Measurements from ENCODE around the gene CCHCR1. TPM values are rescaled to one million over a fixed set of nuclear protein-coding genes. Genes with fewer than 3 reads are reported as not detected.
A peak's percentile ranks its signal among the peaks of the same experiment; 100 is the strongest.
"Not testable (repeated sequence)": the region's sequence is repeated elsewhere in the genome, so short reads cannot be mapped to it uniquely, and the experiment has no call there.

CCHCR1 gene
- total RNA-seq, 1 experiment from 2014 or later, result 23.1 TPM

GRCh38 chr6:31169123-31169857 lies 11.7 kb upstream of the CCHCR1 start:
- Histone ChIP-seq H3K4me2 (ENCODE audit: low read depth, low read length, poor library complexity, severe bottlenecking) (no peak overlapping the region), H2AFZ (ENCODE audit: low read length) (no peak overlapping the region)

GRCh38 chr6:31168606-31169005 lies 11.0 kb upstream of the CCHCR1 start:
- H3K9me3 ChIP-seq (ENCODE audit: low read length), result no peaks in the 10 kb centered on the region
- H3K4me1 ChIP-seq (ENCODE audit: low read length), result peaks cover 18% of the 10 kb centered on the region
- no peak overlapping the region for H2AFZ ChIP-seq (ENCODE audit: low read length)
- no peaks in the 10 kb centered on the region for H3K27me3 ChIP-seq (ENCODE audit: low read length)
- H3K4me2 ChIP-seq (ENCODE audit: low read depth, low read length, poor library complexity, severe bottlenecking), result no peak overlapping the region
- no peak for DNase-seq
- no peaks in the 10 kb centered on the region for H3K9me2 ChIP-seq (replicated peaks; ENCODE audit: insufficient read depth, low read length)
- H3K79me2 ChIP-seq (ENCODE audit: low read length), result no peaks in the 10 kb centered on the region
- no peaks in the 10 kb centered on the region for H3K36me3 ChIP-seq (ENCODE audit: insufficient read depth, low read length)
- H3K27ac ChIP-seq (ENCODE audit: low read length), result no peak overlapping the region
- no peak overlapping the region for H3K9ac ChIP-seq (ENCODE audit: low read length)
- peaks cover under 1% of the 10 kb centered on the region; the same call in 1 of the 2 replicates for H4K20me1 ChIP-seq (ENCODE audit: insufficient read depth, low read depth, low read length)
- H3K4me3 ChIP-seq (ENCODE audit: low read length), result no peak overlapping the region

More at GRCh38 chr6:31169123-31169857, 11.7 kb upstream of the CCHCR1 start:
- H3K9ac ChIP-seq (ENCODE audit: low read length), result no peak overlapping the region
- H3K27me3 ChIP-seq (ENCODE audit: low read length), result no peaks in the 10 kb centered on the region
- no peaks in the 10 kb centered on the region for H3K9me3 ChIP-seq (ENCODE audit: low read length)
- no peak overlapping the region for H3K27ac ChIP-seq (ENCODE audit: low read length)
- no peaks in the 10 kb centered on the region for H3K9me2 ChIP-seq (replicated peaks; ENCODE audit: insufficient read depth, low read length)
- no peak for DNase-seq
- no peaks in the 10 kb centered on the region for H3K79me2 ChIP-seq (ENCODE audit: low read length)
- no peaks in the 10 kb centered on the region for H3K36me3 ChIP-seq (ENCODE audit: insufficient read depth, low read length)
- no peaks in the 10 kb centered on the region for H4K20me1 ChIP-seq (ENCODE audit: insufficient read depth, low read depth, low read length)
- peaks cover 12% of the 10 kb centered on the region for H3K4me1 ChIP-seq (ENCODE audit: low read length)
- no peak overlapping the region for H3K4me3 ChIP-seq (ENCODE audit: low read length)

- H3K27me3 ChIP-seq (ENCODE audit: low read length), result no peaks in the 10 kb centered on the region
- peaks cover 3% of the 10 kb centered on the region for H3K36me3 ChIP-seq (ENCODE audit: insufficient read depth, low read length)
- H3K9me2 ChIP-seq (replicated peaks; ENCODE audit: insufficient read depth, low read length), result no peaks in the 10 kb centered on the region
- no peak overlapping the region for H3K9ac ChIP-seq (ENCODE audit: low read length)
- no peaks in the 10 kb centered on the region for H3K79me2 ChIP-seq (ENCODE audit: low read length)
- no peak overlapping the region for H3K27ac ChIP-seq (ENCODE audit: low read length)
- H3K4me2 ChIP-seq (ENCODE audit: low read depth, low read length, poor library complexity, severe bottlenecking), result no peak overlapping the region
- H3K9me3 ChIP-seq (ENCODE audit: low read length), result no peaks in the 10 kb centered on the region
- no peak for DNase-seq
- H2AFZ ChIP-seq (ENCODE audit: low read length), result no peak overlapping the region
- H3K4me1 ChIP-seq (ENCODE audit: low read length), result peaks cover 32% of the 10 kb centered on the region
- H3K4me3 ChIP-seq (ENCODE audit: low read length), result no peak overlapping the region
- H4K20me1 ChIP-seq (ENCODE audit: insufficient read depth, low read depth, low read length), result peaks cover 13% of the 10 kb centered on the region
Observed at GRCh38 chr6:31165986-31166385, 8.4 kb upstream of the CCHCR1 start.

GRCh38 chr6:31165064-31165832 lies 7.6 kb upstream of the CCHCR1 start:
- not testable (repeated sequence) for H3K79me2 ChIP-seq (ENCODE audit: low read length); DNase-seq; H3K36me3 ChIP-seq (ENCODE audit: insufficient read depth, low read length); H3K9me2 ChIP-seq (replicated peaks; ENCODE audit: insufficient read depth, low read length); H3K27ac ChIP-seq (ENCODE audit: low read length); H3K9me3 ChIP-seq (ENCODE audit: low read length); H3K27me3 ChIP-seq (ENCODE audit: low read length); H2AFZ ChIP-seq (ENCODE audit: low read length); H3K9ac ChIP-seq (ENCODE audit: low read length); H3K4me2 ChIP-seq (ENCODE audit: low read depth, low read length, poor library complexity, severe bottlenecking); H3K4me3 ChIP-seq (ENCODE audit: low read length)
- Histone ChIP-seq H4K20me1 (ENCODE audit: insufficient read depth, low read depth, low read length) (peaks cover 13% of the 10 kb centered on the region), H3K4me1 (ENCODE audit: low read length) (peaks cover 32% of the 10 kb centered on the region)

GRCh38 chr6:31164475-31165063 lies 7.0 kb upstream of the CCHCR1 start:
- not testable (repeated sequence) for DNase-seq; H3K9ac ChIP-seq (ENCODE audit: low read length); H3K9me3 ChIP-seq (ENCODE audit: low read length); H3K9me2 ChIP-seq (replicated peaks; ENCODE audit: insufficient read depth, low read length); H2AFZ ChIP-seq (ENCODE audit: low read length); H3K36me3 ChIP-seq (ENCODE audit: insufficient read depth, low read length); H3K27ac ChIP-seq (ENCODE audit: low read length); H3K4me2 ChIP-seq (ENCODE audit: low read depth, low read length, poor library complexity, severe bottlenecking); H3K4me3 ChIP-seq (ENCODE audit: low read length); H3K27me3 ChIP-seq (ENCODE audit: low read length); H3K79me2 ChIP-seq (ENCODE audit: low read length)
- peaks cover 13% of the 10 kb centered on the region for H4K20me1 ChIP-seq (ENCODE audit: insufficient read depth, low read depth, low read length)
- peaks cover 38% of the 10 kb centered on the region for H3K4me1 ChIP-seq (ENCODE audit: low read length)

- no peak overlapping the region for H3K9ac ChIP-seq (ENCODE audit: low read length)
- no peaks in the 10 kb centered on the region for H3K9me2 ChIP-seq (replicated peaks; ENCODE audit: insufficient read depth, low read length)
- peaks cover 3% of the 10 kb centered on the region for H3K36me3 ChIP-seq (ENCODE audit: insufficient read depth, low read length)
- no peaks in the 10 kb centered on the region for H3K27me3 ChIP-seq (ENCODE audit: low read length)
- peaks cover 5% of the 10 kb centered on the region; the same call in 1 of the 2 replicates for H3K79me2 ChIP-seq (ENCODE audit: low read length)
- H4K20me1 ChIP-seq (ENCODE audit: insufficient read depth, low read depth, low read length), result peaks cover 13% of the 10 kb centered on the region
- peaks cover 44% of the 10 kb centered on the region for H3K4me1 ChIP-seq (ENCODE audit: low read length)
- no peak overlapping the region for H3K4me3 ChIP-seq (ENCODE audit: low read length)
- DNase-seq, result peak; percentile 54
- no peak overlapping the region for H3K27ac ChIP-seq (ENCODE audit: low read length)
- no peak overlapping the region for H3K4me2 ChIP-seq (ENCODE audit: low read depth, low read length, poor library complexity, severe bottlenecking)
- no peak overlapping the region for H2AFZ ChIP-seq (ENCODE audit: low read length)
- no peaks in the 10 kb centered on the region for H3K9me3 ChIP-seq (ENCODE audit: low read length)
Observed at GRCh38 chr6:31163922-31164321, 6.3 kb upstream of the CCHCR1 start.

GRCh38 chr6:31162463-31163165 lies 5.0 kb upstream of the CCHCR1 start:
- H3K4me2 ChIP-seq (ENCODE audit: low read depth, low read length, poor library complexity, severe bottlenecking), result no peak overlapping the region
- H3K27me3 ChIP-seq (ENCODE audit: low read length), result no peaks in the 10 kb centered on the region
- no peak overlapping the region for H3K9ac ChIP-seq (ENCODE audit: low read length)
- peaks cover 44% of the 10 kb centered on the region for H3K4me1 ChIP-seq (ENCODE audit: low read length)
- H3K79me2 ChIP-seq (ENCODE audit: low read length), result peaks cover 5% of the 10 kb centered on the region; the same call in 1 of the 2 replicates
- H2AFZ ChIP-seq (ENCODE audit: low read length), result no peak overlapping the region
- no peak for DNase-seq
- H3K36me3 ChIP-seq (ENCODE audit: insufficient read depth, low read length), result peaks cover 3% of the 10 kb centered on the region
- peaks cover 13% of the 10 kb centered on the region for H4K20me1 ChIP-seq (ENCODE audit: insufficient read depth, low read depth, low read length)
- no peak overlapping the region for H3K27ac ChIP-seq (ENCODE audit: low read length)
- no peaks in the 10 kb centered on the region for H3K9me3 ChIP-seq (ENCODE audit: low read length)
- H3K4me3 ChIP-seq (ENCODE audit: low read length), result no peak overlapping the region
- no peaks in the 10 kb centered on the region for H3K9me2 ChIP-seq (replicated peaks; ENCODE audit: insufficient read depth, low read length)

Measured in Karpas-422 (cell line).